HepG2 (cell line): ENCODE results near the gene UCKL1. TPM values are rescaled to one million over a fixed set of nuclear protein-coding genes. Genes with fewer than 3 reads are reported as not detected.

ENCODE experiments used
- CHD4 ChIP-seq: fragments of 200-600 bp; sonication (generic); IDR thresholded peaks from 2 replicates; pipeline ENCODE4 v1.7.0; 2017; ENCODE audit warnings: mild to moderate bottlenecking, low read length, borderline replicate concordance
- CREB1 ChIP-seq, 2 experiments: fragments of 450-650 bp in 1 of 2; IDR thresholded peaks; 2 replicates each; pipeline ENCODE4 v1.6.1; 2016 to 2017; ENCODE audit warnings: control low read depth in 1 of 2, mild to moderate bottlenecking in 1 of 2, missing compliant biosample characterization in 1 of 2, missing genetic modification characterization in 1 of 2
- HMGA1 ChIP-seq: sonication (generic); formaldehyde crosslinking; conservative IDR thresholded peaks from 2 replicates; pipeline ENCODE4 v1.4.0; 2020; ENCODE audit warnings: missing genetic modification reagents
- HNRNPH1 ChIP-seq: fragments of 200-400 bp; formaldehyde crosslinking; optimal IDR thresholded peaks from 2 replicates; pipeline ENCODE3; 2017; ENCODE audit warnings: mild to moderate bottlenecking, low read depth, low read length
- KAT2B ChIP-seq: fragments of 150-350 bp; IDR thresholded peaks from 2 replicates; pipeline ENCODE4 v1.6.1; 2014; ENCODE audit warnings: low read depth, low read length, borderline replicate concordance
- MTF2 ChIP-seq: sonication (generic); formaldehyde crosslinking; IDR thresholded peaks from 2 replicates; pipeline ENCODE4 v1.5.0; 2020; ENCODE audit warnings: missing genetic modification reagents, borderline replicate concordance
- SMAD9 ChIP-seq: sonication (generic); formaldehyde crosslinking; IDR thresholded peaks from 2 replicates; pipeline ENCODE4 v1.5.1; 2020; ENCODE audit warnings: mild to moderate bottlenecking, missing genetic modification reagents
- SOX6 ChIP-seq, 2 experiments: fragments of 450-650 bp in 1 of 2; sonication (generic) in 1 of 2; formaldehyde crosslinking in 1 of 2; IDR thresholded peaks; 2 replicates each; pipeline versions ENCODE4 v1.4.0 to v1.6.1; 2017 to 2020; ENCODE audit warnings: antibody characterized with exemption in 1 of 2, mild to moderate bottlenecking in 1 of 2, missing genetic modification reagents in 1 of 2
- SP2 ChIP-seq: sonication (generic); formaldehyde crosslinking; IDR thresholded peaks from 2 replicates; pipeline ENCODE4 v1.5.1; 2020; ENCODE audit warnings: mild to moderate bottlenecking, missing genetic modification reagents
- TAF1 ChIP-seq: sonication (generic); formaldehyde crosslinking; IDR thresholded peaks from 2 replicates; pipeline ENCODE4 v1.4.0; 2020; ENCODE audit warnings: missing genetic modification reagents
- TARDBP ChIP-seq: sonication (generic); formaldehyde crosslinking; IDR thresholded peaks from 2 replicates; pipeline ENCODE4 v1.8.0; 2022; ENCODE audit warnings: mild to moderate bottlenecking, missing genetic modification reagents
- TSC22D2 ChIP-seq: sonication (generic); formaldehyde crosslinking; IDR thresholded peaks from 2 replicates; pipeline ENCODE4 v1.5.1; 2020; ENCODE audit warnings: missing genetic modification reagents, mild to moderate bottlenecking, borderline replicate concordance
- ZNF331 ChIP-seq: sonication (generic); formaldehyde crosslinking; IDR thresholded peaks from 2 replicates; pipeline ENCODE4 v1.4.0; 2020; ENCODE audit warnings: missing genetic modification reagents
- ZNF33A ChIP-seq: sonication (generic); formaldehyde crosslinking; IDR thresholded peaks from 2 replicates; pipeline ENCODE4 v1.5.1; 2020; ENCODE audit warnings: missing genetic modification reagents, mild to moderate bottlenecking, moderate library complexity, borderline replicate concordance
- ZNF850 ChIP-seq: sonication (generic); formaldehyde crosslinking; conservative IDR thresholded peaks from 2 replicates; pipeline ENCODE4 v1.9.0; 2021; ENCODE audit warnings: mild to moderate bottlenecking, missing genetic modification reagents
- polyA plus RNA-seq, 8 experiments: library from polyadenylated mRNA; depleted of rRNA in 3 of 8; stranded (reverse) in 7 of 8; unstranded in 1 of 8; fragments of >200 nt; fragmentation: Illumina TruSeq in 4 of 8; extraction: Trizol in 4 of 8; gene quantifications; 2 replicates each; pipeline versions ENCODE4 v1.2.1 to v1.2.3, GENCODE V29; 2011 to 2016; ENCODE audit warnings: low read depth in 4 of 8, missing spikeins in 1 of 8, mixed read lengths in 1 of 8; ENCODE audit not compliant: insufficient read depth in 1 of 8
- total RNA-seq, 5 experiments: library from RNA; depleted of rRNA; stranded (reverse); fragments of >200 nt; fragmentation: Illumina TruSeq; extraction: Trizol; gene quantifications; 2 replicates each; pipeline ENCODE4 v1.2.3, GENCODE V29; 2016; ENCODE audit warnings: low read depth in 1 of 5
- TF ChIP-seq, protein P1 (sequence below): IDR thresholded peaks from 2 replicates; pipeline ENCODE4 v1.6.1; 2016; ENCODE audit warnings: control low read depth
- TF ChIP-seq, protein P2 (sequence below): sonication (generic); formaldehyde crosslinking; IDR thresholded peaks from 2 replicates; pipeline ENCODE4 v1.4.0; 2020; ENCODE audit warnings: missing genetic modification reagents, mild to moderate bottlenecking, borderline replicate concordance
- TF ChIP-seq, protein P3 (sequence below): sonication (generic); formaldehyde crosslinking; IDR thresholded peaks from 2 replicates; pipeline ENCODE4 v1.9.0; 2021; ENCODE audit warnings: missing genetic modification reagents, borderline replicate concordance
- TF ChIP-seq, protein P4 (sequence below): sonication (generic); formaldehyde crosslinking; IDR thresholded peaks from 2 replicates; pipeline ENCODE4 v1.9.0; 2022; ENCODE audit warnings: missing genetic modification reagents, mild to moderate bottlenecking, borderline replicate concordance
- TF ChIP-seq, protein P5 (sequence below): IDR thresholded peaks from 2 replicates; pipeline ENCODE4 v1.6.1; 2016; ENCODE audit warnings: missing genetic modification reagents, missing compliant biosample characterization

Gene UCKL1
- total and polyA plus RNA-seq, 2 of the 13 experiments (the other 11 are each of a cell fraction or from before 2014, with no cell fraction given) = 50.2 to 126 TPM

DNA sequence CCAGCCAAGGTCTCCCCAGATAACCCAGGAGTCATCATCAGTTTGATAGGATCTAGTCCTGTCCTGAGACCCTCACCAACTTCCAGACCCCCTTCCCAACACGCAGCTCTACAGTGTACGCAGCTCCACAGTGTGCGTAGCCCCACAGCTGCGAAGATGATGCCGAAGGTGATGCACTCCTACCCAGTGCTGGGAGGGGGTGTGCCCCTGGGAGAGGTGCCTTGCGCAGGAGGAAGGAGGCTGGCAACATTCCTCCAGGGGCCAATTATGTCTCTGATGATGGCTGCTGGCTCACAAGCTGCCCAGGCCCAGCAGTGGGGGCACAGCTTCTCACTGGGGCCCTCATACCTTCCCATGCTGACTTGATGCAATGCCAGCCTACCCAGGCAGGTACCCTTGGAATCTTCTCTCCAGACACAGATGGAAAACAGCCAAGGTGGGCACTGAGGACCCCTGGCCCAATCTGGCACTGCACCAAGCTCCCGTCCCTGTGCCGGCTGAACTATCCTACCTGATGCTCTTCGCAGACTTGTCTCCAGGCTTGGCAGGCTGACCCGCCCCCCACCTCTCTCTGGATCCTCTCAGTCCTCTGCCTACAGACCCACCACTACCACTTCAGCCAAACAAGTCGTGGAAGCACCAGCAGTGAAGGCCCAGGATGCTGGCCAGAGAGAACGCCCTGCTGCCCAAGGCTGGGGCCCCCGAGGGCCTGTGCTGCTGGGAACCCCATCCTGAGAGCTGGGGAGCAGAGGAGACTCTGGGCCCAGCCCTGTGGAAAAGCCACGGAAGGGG is 12.1 kb upstream of the UCKL1 start (continued):
- TF ChIP-seq, protein P1, sequence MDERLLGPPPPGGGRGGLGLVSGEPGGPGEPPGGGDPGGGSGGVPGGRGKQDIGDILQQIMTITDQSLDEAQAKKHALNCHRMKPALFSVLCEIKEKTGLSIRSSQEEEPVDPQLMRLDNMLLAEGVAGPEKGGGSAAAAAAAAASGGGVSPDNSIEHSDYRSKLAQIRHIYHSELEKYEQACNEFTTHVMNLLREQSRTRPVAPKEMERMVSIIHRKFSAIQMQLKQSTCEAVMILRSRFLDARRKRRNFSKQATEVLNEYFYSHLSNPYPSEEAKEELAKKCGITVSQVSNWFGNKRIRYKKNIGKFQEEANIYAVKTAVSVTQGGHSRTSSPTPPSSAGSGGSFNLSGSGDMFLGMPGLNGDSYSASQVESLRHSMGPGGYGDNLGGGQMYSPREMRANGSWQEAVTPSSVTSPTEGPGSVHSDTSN (CRISPR knock-in tag) = no peak
- TF ChIP-seq ZNF331 (CRISPR knock-in tag) = no peak
- TF ChIP-seq MTF2 (CRISPR knock-in tag) = no peak
- TF ChIP-seq SP2 = no peak
- TF ChIP-seq, protein P2, sequence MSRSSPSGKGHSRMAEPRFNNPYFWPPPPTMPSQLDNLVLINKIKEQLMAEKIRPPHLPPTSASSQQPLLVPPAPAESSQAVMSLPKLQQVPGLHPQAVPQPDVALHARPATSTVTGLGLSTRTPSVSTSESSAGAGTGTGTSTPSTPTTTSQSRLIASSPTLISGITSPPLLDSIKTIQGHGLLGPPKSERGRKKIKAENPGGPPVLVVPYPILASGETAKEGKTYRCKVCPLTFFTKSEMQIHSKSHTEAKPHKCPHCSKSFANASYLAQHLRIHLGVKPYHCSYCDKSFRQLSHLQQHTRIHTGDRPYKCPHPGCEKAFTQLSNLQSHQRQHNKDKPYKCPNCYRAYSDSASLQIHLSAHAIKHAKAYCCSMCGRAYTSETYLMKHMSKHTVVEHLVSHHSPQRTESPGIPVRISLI (CRISPR knock-in tag) = no peak
- TF ChIP-seq, protein P3, sequence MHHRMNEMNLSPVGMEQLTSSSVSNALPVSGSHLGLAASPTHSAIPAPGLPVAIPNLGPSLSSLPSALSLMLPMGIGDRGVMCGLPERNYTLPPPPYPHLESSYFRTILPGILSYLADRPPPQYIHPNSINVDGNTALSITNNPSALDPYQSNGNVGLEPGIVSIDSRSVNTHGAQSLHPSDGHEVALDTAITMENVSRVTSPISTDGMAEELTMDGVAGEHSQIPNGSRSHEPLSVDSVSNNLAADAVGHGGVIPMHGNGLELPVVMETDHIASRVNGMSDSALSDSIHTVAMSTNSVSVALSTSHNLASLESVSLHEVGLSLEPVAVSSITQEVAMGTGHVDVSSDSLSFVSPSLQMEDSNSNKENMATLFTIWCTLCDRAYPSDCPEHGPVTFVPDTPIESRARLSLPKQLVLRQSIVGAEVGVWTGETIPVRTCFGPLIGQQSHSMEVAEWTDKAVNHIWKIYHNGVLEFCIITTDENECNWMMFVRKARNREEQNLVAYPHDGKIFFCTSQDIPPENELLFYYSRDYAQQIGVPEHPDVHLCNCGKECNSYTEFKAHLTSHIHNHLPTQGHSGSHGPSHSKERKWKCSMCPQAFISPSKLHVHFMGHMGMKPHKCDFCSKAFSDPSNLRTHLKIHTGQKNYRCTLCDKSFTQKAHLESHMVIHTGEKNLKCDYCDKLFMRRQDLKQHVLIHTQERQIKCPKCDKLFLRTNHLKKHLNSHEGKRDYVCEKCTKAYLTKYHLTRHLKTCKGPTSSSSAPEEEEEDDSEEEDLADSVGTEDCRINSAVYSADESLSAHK (CRISPR knock-in tag) = no peak
- TF ChIP-seq TSC22D2 (CRISPR knock-in tag) = no peak
- TF ChIP-seq KAT2B = no peak
- no peak for TF ChIP-seq HMGA1 (CRISPR knock-in tag)
- no peak for TF ChIP-seq SOX6 (IDR thresholded peaks at IDR 0.05)
- TF ChIP-seq SOX6 (CRISPR knock-in tag; IDR thresholded peaks at IDR 0.05) = no peak
- TF ChIP-seq, protein P4, sequence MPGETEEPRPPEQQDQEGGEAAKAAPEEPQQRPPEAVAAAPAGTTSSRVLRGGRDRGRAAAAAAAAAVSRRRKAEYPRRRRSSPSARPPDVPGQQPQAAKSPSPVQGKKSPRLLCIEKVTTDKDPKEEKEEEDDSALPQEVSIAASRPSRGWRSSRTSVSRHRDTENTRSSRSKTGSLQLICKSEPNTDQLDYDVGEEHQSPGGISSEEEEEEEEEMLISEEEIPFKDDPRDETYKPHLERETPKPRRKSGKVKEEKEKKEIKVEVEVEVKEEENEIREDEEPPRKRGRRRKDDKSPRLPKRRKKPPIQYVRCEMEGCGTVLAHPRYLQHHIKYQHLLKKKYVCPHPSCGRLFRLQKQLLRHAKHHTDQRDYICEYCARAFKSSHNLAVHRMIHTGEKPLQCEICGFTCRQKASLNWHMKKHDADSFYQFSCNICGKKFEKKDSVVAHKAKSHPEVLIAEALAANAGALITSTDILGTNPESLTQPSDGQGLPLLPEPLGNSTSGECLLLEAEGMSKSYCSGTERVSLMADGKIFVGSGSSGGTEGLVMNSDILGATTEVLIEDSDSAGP (CRISPR knock-in tag) = peak; percentile 78
- no peak for TF ChIP-seq CREB1 (IDR thresholded peaks at IDR 0.05)
- no peak for TF ChIP-seq CREB1 (CRISPR knock-in tag; IDR thresholded peaks at IDR 0.05)
- TF ChIP-seq HNRNPH1 = no peak
- TF ChIP-seq, protein P5, sequence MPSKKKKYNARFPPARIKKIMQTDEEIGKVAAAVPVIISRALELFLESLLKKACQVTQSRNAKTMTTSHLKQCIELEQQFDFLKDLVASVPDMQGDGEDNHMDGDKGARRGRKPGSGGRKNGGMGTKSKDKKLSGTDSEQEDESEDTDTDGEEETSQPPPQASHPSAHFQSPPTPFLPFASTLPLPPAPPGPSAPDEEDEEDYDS (CRISPR knock-in tag) = no peak
- TF ChIP-seq SMAD9 = no peak
- TF ChIP-seq TARDBP (CRISPR knock-in tag) = no peak
- 0 out of 2 replicates have a peak, but pooled peaks have one; percentile 9 for TF ChIP-seq TAF1 (CRISPR knock-in tag)
- TF ChIP-seq ZNF850 = 0 out of 2 replicates have a peak, but pooled peaks have one; percentile 48
- TF ChIP-seq CHD4 = peak; percentile 68
- no peak; the same call in 1 of the 2 replicates for TF ChIP-seq ZNF33A (CRISPR knock-in tag)
